H1 (cell line): Measurements from ENCODE around the gene DUOXA2. TPM values are rescaled to one million over a fixed set of nuclear protein-coding genes. Genes with fewer than 3 reads are reported as not detected.

Experiments
- CTCF ChIA-PET: fragments of 300-600 bp; sonication (Branson Sonifier 250); formaldehyde crosslinking; loops from one replicate; lab custom pipeline; 2021; ENCODE audit not compliant: partially characterized antibody; lab: Charles Lee
- POLR2A ChIA-PET: fragments of 300-600 bp; sonication (Branson Sonifier 250); formaldehyde crosslinking; loops from one replicate; lab custom pipeline; 2021; ENCODE audit warnings: inconsistent platforms; ENCODE audit not compliant: partially characterized antibody; lab: Charles Lee
- DNase-seq, 2 experiments: peaks; one replicate each; pipeline versions ENCODE4 v3.0.0 to v3.0.0-alpha.2; 2010 to 2022; ENCODE audit warnings: low spot score in 2 of 2, low read depth in 1 of 2, mixed read lengths in 1 of 2
- FAIRE-seq: peaks from 2 replicates; lab custom pipeline; 2011; peaks lifted over from hg19 to GRCh38; lab: Jason Lieb, UNC
- H2AFZ ChIP-seq: 2 replicates; pipeline ENCODE4 v1.8.1; 2012; ENCODE audit warnings: low read length, inconsistent platforms
- H2AK5ac ChIP-seq: 2 replicates; pipeline ENCODE4 v1.6.1; 2013; ENCODE audit warnings: low read depth, low read length
- H2BK120ac ChIP-seq: replicated peaks from 2 replicates; pipeline ENCODE3; 2013; ENCODE audit warnings: low read depth, low read length, inconsistent platforms
- H2BK12ac ChIP-seq: 2 replicates; pipeline ENCODE4 v1.6.1; 2013; ENCODE audit warnings: low read depth, low read length
- H2BK15ac ChIP-seq: 2 replicates; pipeline ENCODE4 v1.6.1; 2013; ENCODE audit warnings: low read length
- H2BK20ac ChIP-seq: 2 replicates; pipeline ENCODE4 v1.6.1; 2013; ENCODE audit warnings: low read length
- H2BK5ac ChIP-seq: 2 replicates; pipeline ENCODE4 v1.6.1; 2013; ENCODE audit warnings: low read depth, low read length
- H3K14ac ChIP-seq: 2 replicates; pipeline ENCODE4 v1.6.1; 2013; ENCODE audit warnings: inconsistent platforms; ENCODE audit not compliant: insufficient read length
- H3K18ac ChIP-seq: 2 replicates; pipeline ENCODE4 v1.6.1; 2013; ENCODE audit warnings: low read length; ENCODE audit errors: extremely low read depth
- H3K23ac ChIP-seq: 2 replicates; pipeline ENCODE4 v1.6.1; 2013; ENCODE audit warnings: inconsistent platforms; ENCODE audit not compliant: insufficient read length
- H3K23me2 ChIP-seq: 2 replicates; pipeline ENCODE4 v1.6.1; 2013; ENCODE audit warnings: low read depth, low read length
- H3K27ac ChIP-seq: 2 replicates; pipeline ENCODE4 v1.6.1; 2011; ENCODE audit warnings: low read depth, low read length, inconsistent platforms
- H3K27me3 ChIP-seq, 4 experiments: replicated peaks in 1 of 4; 1 replicate in 1 of 4; 2 replicates in 3 of 4; pipeline versions ENCODE4 v1.6.1 to v1.8.1; 2011 to 2013; ENCODE audit warnings: low read length in 3 of 4, mild to moderate bottlenecking in 3 of 4, inconsistent platforms in 2 of 4, mixed read lengths in 2 of 4, moderate library complexity in 1 of 4; ENCODE audit not compliant: control insufficient read depth in 3 of 4, insufficient read depth in 3 of 4; ENCODE audit errors: extremely low read depth in 1 of 4
- H3K36me3 ChIP-seq, 4 experiments: 2 replicates each; pipeline versions ENCODE4 v1.6.1 to v1.8.1; 2011 to 2013; ENCODE audit warnings: mild to moderate bottlenecking in 4 of 4, low read length in 3 of 4, moderate library complexity in 2 of 4, control low read depth in 1 of 4, inconsistent platforms in 1 of 4; ENCODE audit not compliant: insufficient read depth in 4 of 4, control insufficient read depth in 2 of 4
- H3K4ac ChIP-seq: replicated peaks from 2 replicates; pipeline ENCODE3; 2013; ENCODE audit warnings: low read length, low read depth, mixed read lengths, inconsistent platforms; ENCODE audit not compliant: insufficient read length
- H3K4me1 ChIP-seq, 4 experiments: replicated peaks in 1 of 4; 1 replicate in 1 of 4; 2 replicates in 3 of 4; pipeline versions ENCODE4 v1.6.1 to v1.8.1; 2011 to 2013; ENCODE audit warnings: low read length in 3 of 4, inconsistent platforms in 2 of 4, mixed read lengths in 1 of 4; ENCODE audit not compliant: insufficient read depth in 4 of 4, control insufficient read depth in 3 of 4
- H3K4me2 ChIP-seq, 2 experiments: 2 replicates each; pipeline versions ENCODE4 v1.6.1 to v1.8.1; 2011 to 2013; ENCODE audit warnings: low read depth in 2 of 2, low read length in 2 of 2, control low read depth in 1 of 2, inconsistent platforms in 1 of 2, mild to moderate bottlenecking in 1 of 2; ENCODE audit not compliant: insufficient read depth in 1 of 2
- H3K4me3 ChIP-seq, 4 experiments: fragments of 200-600, 300-600 bp in 1 of 4; sonication (generic), shearing (Covaris generic), sonication (Bioruptor Twin) in 1 of 4; 2 replicates each; pipeline versions ENCODE4 v1.5.1 to v1.8.1; 2011 to 2016; ENCODE audit warnings: low read length in 4 of 4, low read depth in 3 of 4, control low read depth in 2 of 4, inconsistent platforms in 2 of 4, mild to moderate bottlenecking in 2 of 4, mixed read lengths in 1 of 4, moderate library complexity in 1 of 4; ENCODE audit not compliant: insufficient read depth in 2 of 4; ENCODE audit errors: extremely low read depth in 1 of 4
- H3K56ac ChIP-seq: replicated peaks from 2 replicates; pipeline ENCODE3; 2013; ENCODE audit warnings: low read depth, mild to moderate bottlenecking, mixed read lengths, low read length, inconsistent platforms; ENCODE audit not compliant: insufficient read length
- H3K79me1 ChIP-seq: 2 replicates; pipeline ENCODE4 v1.6.1; 2013; ENCODE audit warnings: low read depth, low read length, control low read depth
- H3K79me2 ChIP-seq, 2 experiments: 2 replicates each; pipeline versions ENCODE4 v1.6.1 to v1.8.1; 2012 to 2013; ENCODE audit warnings: low read length in 2 of 2, mild to moderate bottlenecking in 2 of 2, inconsistent platforms in 1 of 2; ENCODE audit not compliant: insufficient read depth in 2 of 2, control insufficient read depth in 1 of 2
- H3K9ac ChIP-seq, 4 experiments: replicated peaks in 1 of 4; 1 replicate in 1 of 4; 2 replicates in 3 of 4; pipeline versions ENCODE4 v1.6.1 to v1.8.1; 2011 to 2013; ENCODE audit warnings: low read depth in 3 of 4, low read length in 3 of 4, control low read depth in 2 of 4, mild to moderate bottlenecking in 2 of 4, moderate library complexity in 2 of 4, inconsistent platforms in 1 of 4; ENCODE audit errors: extremely low read depth in 1 of 4
- H3K9me3 ChIP-seq, 2 experiments: 2 replicates each; pipeline versions ENCODE4 v1.6.1 to v1.8.1; 2012 to 2013; ENCODE audit warnings: mild to moderate bottlenecking in 2 of 2, moderate library complexity in 2 of 2, control low read depth in 1 of 2, inconsistent platforms in 1 of 2, low read depth in 1 of 2, low read length in 1 of 2, mixed read lengths in 1 of 2; ENCODE audit not compliant: insufficient read depth in 2 of 2
- H4K20me1 ChIP-seq, 2 experiments: replicated peaks in 1 of 2; 2 replicates each; pipeline versions ENCODE3 to v1.8.1; 2011 to 2013; ENCODE audit warnings: inconsistent platforms in 2 of 2, low read length in 2 of 2, mild to moderate bottlenecking in 1 of 2; ENCODE audit not compliant: insufficient read depth in 2 of 2, control insufficient read depth in 1 of 2
- H4K5ac ChIP-seq: 2 replicates; pipeline ENCODE4 v1.6.1; 2013; ENCODE audit warnings: low read length, low read depth, mixed read lengths, inconsistent platforms; ENCODE audit not compliant: insufficient read length
- H4K8ac ChIP-seq: 2 replicates; pipeline ENCODE4 v1.8.0; 2013; ENCODE audit warnings: mild to moderate bottlenecking, moderate library complexity, low read length, inconsistent platforms; ENCODE audit not compliant: insufficient read depth; ENCODE audit errors: extremely low read depth
- H4K91ac ChIP-seq: replicated peaks from 2 replicates; pipeline ENCODE3; 2013; ENCODE audit warnings: low read length, mixed read lengths, inconsistent platforms; ENCODE audit not compliant: insufficient read length
- BCL11A ChIP-seq, 2 experiments: IDR thresholded peaks; one replicate each; pipeline ENCODE4 v1.6.1; 2011; ENCODE audit warnings: low read depth in 2 of 2, low read length in 2 of 2, mild to moderate bottlenecking in 2 of 2
- CBX5 ChIP-seq: fragments of 300-800, 300-1000 bp; sonication (generic); IDR thresholded peaks from 2 replicates; pipeline ENCODE4 v1.7.1; 2016; ENCODE audit warnings: antibody characterized with exemption, low read length, low read depth
- CEBPB ChIP-seq: IDR thresholded peaks from 2 replicates; pipeline ENCODE4 v1.6.1; 2012; ENCODE audit warnings: low read depth, low read length
- CHD1 ChIP-seq: IDR thresholded peaks from 2 replicates; pipeline ENCODE4 v1.6.1; 2012; ENCODE audit warnings: low read depth, low read length, improper control_type of control experiment
- CREB1 ChIP-seq: IDR thresholded peaks from 2 replicates; pipeline ENCODE4 v1.6.1; 2012; ENCODE audit warnings: inconsistent platforms
- FOSL1 ChIP-seq: IDR thresholded peaks from 2 replicates; pipeline ENCODE4 v1.6.1; 2011; ENCODE audit warnings: mild to moderate bottlenecking, low read depth, low read length, moderate library complexity; ENCODE audit not compliant: insufficient read depth
- GTF2F1 ChIP-seq: IDR thresholded peaks from 2 replicates; pipeline ENCODE4 v1.6.1; 2012; ENCODE audit warnings: low read depth, low read length, improper control_type of control experiment, borderline replicate concordance
- JUND ChIP-seq: IDR thresholded peaks from 2 replicates; pipeline ENCODE4 v1.6.1; 2011; ENCODE audit warnings: mild to moderate bottlenecking, improper control_type of control experiment, low read length
- POLR2A ChIP-seq, 2 experiments: IDR thresholded peaks; 1 replicate in 1 of 2; 2 replicates in 1 of 2; pipeline ENCODE4 v1.6.1; 2011; ENCODE audit warnings: low read depth in 2 of 2, low read length in 2 of 2, mild to moderate bottlenecking in 2 of 2; ENCODE audit errors: control extremely low read depth in 1 of 2
- RFX5 ChIP-seq: IDR thresholded peaks from 2 replicates; pipeline ENCODE4 v1.6.1; 2011; ENCODE audit warnings: low read depth, low read length, improper control_type of control experiment, borderline replicate concordance
- SIX5 ChIP-seq: IDR thresholded peaks from 2 replicates; pipeline ENCODE4 v1.6.1; 2011; ENCODE audit warnings: mild to moderate bottlenecking, low read depth, low read length
- TCF12 ChIP-seq: IDR thresholded peaks from 2 replicates; pipeline ENCODE4 v1.6.1; 2011; ENCODE audit warnings: low read depth, mild to moderate bottlenecking, low read length
- WGBS, 2 experiments: shearing (Covaris generic) in 1 of 2; methylation state at CpG; one replicate each; pipeline versions ENCODE4 v1.1.6 to v1.1.7; 2013 to 2015; ENCODE audit warnings: low lambda C conversion rate in 2 of 2, mixed read lengths in 2 of 2, inconsistent platforms in 1 of 2, low coverage in 1 of 2, missing lambda C conversion rate in 1 of 2; ENCODE audit not compliant: insufficient replicate concordance in 2 of 2, insufficient coverage in 1 of 2, insufficient read length in 1 of 2; ENCODE audit errors: extremely low coverage in 1 of 2, missing lambda C conversion rate in 1 of 2; 5-methylcytosine and 5-hydroxymethylcytosine counted together
- polyA plus RNA-seq, 7 experiments: library from polyadenylated mRNA; depleted of rRNA in 3 of 7; stranded (reverse) in 5 of 7; unstranded in 2 of 7; fragments of >200 nt in 5 of 7; fragments of 200-250 nt in 2 of 7; gene quantifications; 1 replicate in 5 of 7; 2 replicates in 1 of 7; 4 replicates in 1 of 7; pipeline versions ENCODE4 v1.2.1 to v1.2.3, GENCODE V29; 2011 to 2013; ENCODE audit warnings: missing spikeins in 2 of 7, mixed read lengths in 2 of 7
- total RNA-seq: library from RNA; stranded (reverse); fragmentation: NEBNext Ultra II Directional; extraction: Animal tissue kit (Norgen Biotek cat#: 25700); gene quantifications from 2 replicates; pipeline ENCODE4 v1.2.1, GENCODE V29; 2021
- TF ChIP-seq, protein P1 (sequence below), 3 experiments: IDR thresholded peaks; 1 replicate in 2 of 3; 2 replicates in 1 of 3; pipeline versions ENCODE4 v1.5.1 to v1.6.1; 2011; ENCODE audit warnings: low read length in 3 of 3, mild to moderate bottlenecking in 3 of 3, inconsistent platforms in 2 of 3, low read depth in 1 of 3, moderate library complexity in 1 of 3; ENCODE audit not compliant: insufficient read depth in 1 of 3; ENCODE audit errors: control extremely low read depth in 1 of 3

DUOXA2 gene
- total and polyA plus RNA-seq, 2 of the 8 experiments (the other 6 are each of a cell fraction or from before 2014, with no cell fraction given), result 0.05 TPM; not detected in 1

GRCh38 chr15:45137703-45138102, 23.6 kb downstream of the DUOXA2 start:
- Histone ChIP-seq H3K56ac (no peak overlapping the region), H4K5ac (no peak overlapping the region)
- TF ChIP-seq CHD1 (no peak), BCL11A (IDR thresholded peaks at IDR 0.05; ENCODE audit: low read depth in 2 of 2, low read length in 2 of 2) (no peak), CEBPB (no peak), TCF12 (no peak), SIX5 (no peak), FOSL1 (no peak), POLR2A (IDR thresholded peaks at IDR 0.05; ENCODE audit: control extremely low read depth in 1 of 2, low read depth in 2 of 2, low read length in 2 of 2) (no peak), CREB1 (no peak), CBX5 (no peak), RFX5 (no peak), GTF2F1 (no peak), JUND (no peak)
- TF ChIP-seq, protein P1, sequence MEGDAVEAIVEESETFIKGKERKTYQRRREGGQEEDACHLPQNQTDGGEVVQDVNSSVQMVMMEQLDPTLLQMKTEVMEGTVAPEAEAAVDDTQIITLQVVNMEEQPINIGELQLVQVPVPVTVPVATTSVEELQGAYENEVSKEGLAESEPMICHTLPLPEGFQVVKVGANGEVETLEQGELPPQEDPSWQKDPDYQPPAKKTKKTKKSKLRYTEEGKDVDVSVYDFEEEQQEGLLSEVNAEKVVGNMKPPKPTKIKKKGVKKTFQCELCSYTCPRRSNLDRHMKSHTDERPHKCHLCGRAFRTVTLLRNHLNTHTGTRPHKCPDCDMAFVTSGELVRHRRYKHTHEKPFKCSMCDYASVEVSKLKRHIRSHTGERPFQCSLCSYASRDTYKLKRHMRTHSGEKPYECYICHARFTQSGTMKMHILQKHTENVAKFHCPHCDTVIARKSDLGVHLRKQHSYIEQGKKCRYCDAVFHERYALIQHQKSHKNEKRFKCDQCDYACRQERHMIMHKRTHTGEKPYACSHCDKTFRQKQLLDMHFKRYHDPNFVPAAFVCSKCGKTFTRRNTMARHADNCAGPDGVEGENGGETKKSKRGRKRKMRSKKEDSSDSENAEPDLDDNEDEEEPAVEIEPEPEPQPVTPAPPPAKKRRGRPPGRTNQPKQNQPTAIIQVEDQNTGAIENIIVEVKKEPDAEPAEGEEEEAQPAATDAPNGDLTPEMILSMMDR (IDR thresholded peaks at IDR 0.05; ENCODE audit: control extremely low read depth in 1 of 3, insufficient read depth in 1 of 3, low read depth in 1 of 3, low read length in 3 of 3), result no peak

More at GRCh38 chr15:45137703-45138102, 23.6 kb downstream of the DUOXA2 start:
- H3K4ac ChIP-seq, result no peak overlapping the region
- FAIRE-seq (no peak), DNase-seq (no peak)
- H2BK15ac ChIP-seq, result no peak overlapping the region
- H3K14ac ChIP-seq, result no peak overlapping the region
- no peak overlapping the region for H3K4me3 ChIP-seq
- no peak overlapping the region for H3K18ac ChIP-seq
- POLR2A ChIA-PET, result no interaction called here
- no peak overlapping the region for H2AFZ ChIP-seq
- peaks cover 32 to 48% (median 40%) of the 10 kb centered on the region in 4 experiments for H3K27me3 ChIP-seq
- no peak overlapping the region for H2BK12ac ChIP-seq
- H2AK5ac ChIP-seq, result no peak overlapping the region
- H3K23me2 ChIP-seq, result no peaks in the 10 kb centered on the region
- H4K20me1 ChIP-seq, result no peaks in the 10 kb centered on the region
- H3K79me1 ChIP-seq, result no peaks in the 10 kb centered on the region
- no peak overlapping the region for H4K91ac ChIP-seq
- no peaks in the 10 kb centered on the region for H3K79me2 ChIP-seq
- 93% methylated on average over 8 of the region's 8 CpGs; no CpG with 5 or more reads in 1 of the 2 experiments for WGBS, 2 experiments
- CTCF ChIA-PET, result interaction anchor here (0.7 to 10.1 kb wide), 8 partner anchors 9 to 78 kb away, joined by 3 to 57 read pairs (median 5); no protein-coding TSS in a partner anchor
- H2BK5ac ChIP-seq, result no peak overlapping the region
- no peak overlapping the region for H2BK20ac ChIP-seq
- no peak overlapping the region for H3K9ac ChIP-seq
- H3K36me3 ChIP-seq, result no peaks in the 10 kb centered on the region
- no peak overlapping the region for H3K4me2 ChIP-seq
- no peaks in the 10 kb centered on the region for H3K9me3 ChIP-seq
- H4K8ac ChIP-seq, result no peak overlapping the region
- H3K27ac ChIP-seq, result no peak overlapping the region
- H2BK120ac ChIP-seq, result no peak overlapping the region
- H3K23ac ChIP-seq, result no peak overlapping the region
- H3K4me1 ChIP-seq, result peaks cover 0 to 7% (median 3%) of the 10 kb centered on the region in 4 experiments; a peak in 3 of 7 replicates
